Activated CD8-positive, alpha-beta memory T cell treated with anti-CD3 and anti-CD28 coated beads for 36 hours (primary cell): ENCODE measurements around the gene SCAMP2. TPM values are rescaled to one million over a fixed set of nuclear protein-coding genes. Genes with fewer than 3 reads are reported as not detected.

Experiments
- CTCF ChIA-PET: fragments of 350-600 bp; sonication (Branson Sonifier 250); formaldehyde crosslinking; loops from one replicate; lab custom pipeline; 2021; ENCODE audit warnings: antibody characterized with exemption; lab: Charles Lee
- POLR2A ChIA-PET: fragments of 350-600 bp; sonication (Branson Sonifier 250); formaldehyde crosslinking; loops from one replicate; lab custom pipeline; 2021; ENCODE audit warnings: antibody characterized with exemption; lab: Charles Lee
- total RNA-seq, 2 experiments: library from RNA; stranded (reverse); gene quantifications; one replicate each; pipeline ENCODE4 v1.2.3, GENCODE V29; 2021

SCAMP2 gene
- total RNA-seq, 2 experiments from 2014 or later, result 71.1 to 73.3 TPM

DNA sequence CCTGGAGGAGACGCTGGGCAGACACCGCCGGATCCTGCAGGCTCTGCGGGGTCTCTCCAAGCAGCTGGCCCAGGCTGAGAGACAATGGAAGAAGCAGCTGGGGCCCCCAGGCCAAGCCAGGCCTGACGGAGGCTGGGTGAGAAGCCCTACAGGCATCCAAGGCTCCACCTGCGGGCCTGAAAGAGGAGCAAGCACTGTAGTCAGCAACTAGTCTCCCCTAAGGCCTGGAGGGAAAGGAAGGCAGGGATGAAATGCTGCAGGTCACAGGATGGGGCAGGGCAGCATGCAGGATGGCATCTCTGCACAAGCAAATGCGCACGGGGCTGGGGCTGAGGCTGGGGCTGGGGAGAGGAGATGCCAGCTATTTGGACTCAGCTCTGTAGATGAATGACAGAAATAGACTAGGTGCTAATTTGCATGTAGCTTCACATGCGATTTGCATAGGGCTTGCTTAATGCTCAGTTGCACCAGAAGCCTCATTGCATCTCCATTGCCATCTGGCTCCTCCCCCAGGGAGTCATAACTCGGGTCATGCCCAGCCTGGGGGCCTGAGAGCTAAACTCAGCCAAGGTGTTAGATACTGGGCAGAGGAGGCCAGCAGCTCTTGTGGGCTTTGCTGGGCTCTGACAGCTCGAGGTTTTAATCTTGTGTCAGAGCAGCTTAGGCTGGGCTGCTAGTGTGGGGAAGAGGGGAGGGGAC is 51.9 kb downstream of the SCAMP2 start:
- ChIA-PET CTCF (interaction anchor here (1.0 to 1.4 kb wide), 2 partner anchors 30 to 129 kb away, joined by 3 to 4 read pairs; no protein-coding TSS in a partner anchor), POLR2A (no interaction called here)

DNA sequence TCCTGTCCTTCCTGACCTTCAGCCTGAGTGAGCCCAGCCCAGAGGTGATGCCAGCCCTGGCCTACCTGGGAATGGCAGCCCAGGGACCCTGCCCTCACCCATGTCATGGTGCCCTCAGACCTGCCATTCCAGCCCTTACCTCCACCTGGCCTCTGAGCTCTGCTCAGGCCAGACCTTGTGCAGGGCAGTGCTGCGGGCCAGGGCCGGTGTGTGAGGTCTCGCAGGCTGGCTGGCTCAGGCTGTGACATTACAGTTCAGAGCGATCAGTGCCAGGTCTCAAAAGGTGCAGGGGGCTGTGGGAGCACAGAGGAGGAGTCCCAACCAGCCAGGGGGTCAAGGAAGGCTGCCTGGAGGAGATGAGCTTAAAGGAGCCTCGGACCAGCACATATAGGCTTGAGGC is 53.1 kb downstream of the SCAMP2 start:
- CTCF ChIA-PET, result interaction anchor here (0.5 to 1.4 kb wide), 2 partner anchors 28 to 120 kb away, joined by 3 read pairs; no protein-coding TSS in a partner anchor
- POLR2A ChIA-PET, result no interaction called here

GRCh38 chr15:74817370-74817737 is 55.8 kb downstream of the SCAMP2 start:
- CTCF ChIA-PET, result interaction anchor here (0.7 to 1.0 kb wide), 4 partner anchors 17 to 433 kb away, joined by 3 read pairs; no protein-coding TSS in a partner anchor
- POLR2A ChIA-PET, result interaction anchor here (0.7 kb wide), 1 partner anchor 13 kb away, joined by 5 read pairs; no protein-coding TSS in a partner anchor

DNA sequence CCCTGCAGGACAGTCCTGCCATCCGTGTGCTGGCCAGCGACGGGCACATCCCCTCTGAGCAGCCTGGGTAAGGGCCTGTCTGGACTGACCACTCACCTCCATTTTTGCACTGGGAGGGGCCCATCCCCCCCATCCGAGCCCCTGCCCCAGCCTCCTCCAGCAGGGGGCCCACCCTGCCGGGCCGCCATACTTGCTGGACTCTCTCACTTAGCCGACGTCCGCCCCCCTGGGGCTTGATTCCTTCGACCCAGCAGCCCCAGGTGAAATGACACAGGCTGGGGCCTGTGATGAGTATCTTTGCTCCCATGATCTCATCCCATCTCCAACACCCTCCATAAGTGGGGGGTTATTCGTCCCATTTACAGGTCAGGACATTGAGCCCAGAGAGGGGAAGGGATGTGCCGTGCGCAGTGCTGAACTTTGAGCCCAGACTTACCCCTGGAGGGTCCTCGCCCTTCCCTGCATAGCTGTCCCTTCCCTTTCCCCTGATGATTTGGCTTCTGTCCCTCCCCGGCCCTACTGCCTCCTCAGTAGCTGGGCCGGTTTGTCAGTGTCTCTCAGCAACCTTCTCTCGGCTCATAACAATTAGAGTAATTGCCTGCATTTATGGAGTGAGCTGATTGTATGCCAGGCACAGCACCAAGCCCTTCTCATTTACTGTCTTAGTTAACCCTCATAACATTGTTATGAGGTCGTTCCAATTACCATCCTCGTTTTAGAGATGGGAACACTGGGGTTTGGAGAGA is 56.4 kb downstream of the SCAMP2 start:
- POLR2A ChIA-PET, result no interaction called here
- CTCF ChIA-PET, result interaction anchor here (0.5 to 1.0 kb wide), 3 partner anchors 17 to 185 kb away, joined by 3 read pairs; no protein-coding TSS in a partner anchor

DNA sequence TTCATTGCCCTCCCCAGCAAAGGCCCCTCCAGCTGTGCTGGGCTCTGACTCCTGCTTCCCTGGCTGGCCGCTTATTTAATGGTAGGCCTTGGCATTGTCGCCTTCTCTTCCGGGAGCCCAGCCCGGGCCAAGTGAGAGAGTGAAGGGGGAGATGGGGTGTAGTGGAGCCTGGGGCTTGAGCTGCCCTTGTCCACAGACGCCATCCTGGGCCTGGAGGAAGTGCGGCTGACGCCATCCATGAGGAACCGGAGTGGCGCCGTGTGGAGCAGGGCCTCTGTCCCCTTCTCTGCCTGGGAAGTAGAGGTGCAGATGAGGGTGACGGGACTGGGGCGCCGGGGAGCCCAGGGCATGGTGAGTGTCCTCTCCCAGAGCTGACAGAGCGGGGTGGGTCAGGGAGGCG is 57.2 kb downstream of the SCAMP2 start:
- POLR2A ChIA-PET, result interaction anchor here (0.9 kb wide), 1 partner anchor 28 kb away, joined by 3 read pairs; no protein-coding TSS in a partner anchor

DNA sequence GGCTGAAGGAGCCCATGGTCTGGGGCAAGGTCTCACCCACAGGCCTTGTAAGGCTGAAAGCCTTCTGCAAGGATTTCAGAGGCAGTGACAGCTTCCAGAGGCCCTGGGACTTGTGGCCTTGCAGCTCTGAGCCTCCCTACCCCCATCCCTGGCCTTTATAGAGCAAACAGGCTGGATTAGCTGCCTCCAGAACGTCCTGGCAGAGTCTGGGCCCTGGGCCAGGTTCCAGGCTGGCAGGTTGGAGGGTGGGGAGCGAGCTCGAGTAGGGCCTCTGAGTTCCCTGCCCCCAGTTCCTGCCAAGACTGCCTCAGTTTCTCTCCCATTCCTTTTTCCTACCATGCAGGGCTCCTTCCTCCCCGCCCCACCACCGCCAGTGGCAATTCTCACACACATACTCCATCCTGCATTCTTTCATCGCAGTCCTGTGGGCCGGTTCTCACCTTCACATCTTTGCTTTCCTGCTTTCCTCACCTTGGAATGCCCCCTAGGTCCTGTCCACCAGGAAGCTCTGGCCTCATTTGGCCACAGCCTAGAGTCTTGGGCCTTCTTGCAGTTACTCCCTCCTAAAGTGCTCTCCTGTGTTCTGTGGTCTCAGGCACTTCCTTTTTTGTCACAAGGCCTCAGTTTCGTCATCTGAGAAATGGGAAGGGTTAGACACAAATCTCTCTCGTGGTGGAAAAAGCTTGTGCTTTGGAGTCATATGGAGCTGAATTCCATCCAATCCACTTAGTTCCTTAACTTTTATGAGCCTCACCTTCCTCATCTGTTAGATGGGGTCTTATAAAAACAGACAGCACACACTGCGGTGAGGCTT is 57.8 kb downstream of the SCAMP2 start:
- ChIA-PET CTCF (interaction anchor here (1.3 kb wide), 1 partner anchor 28 kb away, joined by 5 read pairs; no protein-coding TSS in a partner anchor), POLR2A (interaction anchor here (0.9 kb wide), 1 partner anchor 28 kb away, joined by 3 read pairs; no protein-coding TSS in a partner anchor)

More for the DNA sequence above, 57.2 kb downstream of the SCAMP2 start:
- CTCF ChIA-PET, result interaction anchor here (1.3 kb wide), 1 partner anchor 28 kb away, joined by 5 read pairs; no protein-coding TSS in a partner anchor

DNA sequence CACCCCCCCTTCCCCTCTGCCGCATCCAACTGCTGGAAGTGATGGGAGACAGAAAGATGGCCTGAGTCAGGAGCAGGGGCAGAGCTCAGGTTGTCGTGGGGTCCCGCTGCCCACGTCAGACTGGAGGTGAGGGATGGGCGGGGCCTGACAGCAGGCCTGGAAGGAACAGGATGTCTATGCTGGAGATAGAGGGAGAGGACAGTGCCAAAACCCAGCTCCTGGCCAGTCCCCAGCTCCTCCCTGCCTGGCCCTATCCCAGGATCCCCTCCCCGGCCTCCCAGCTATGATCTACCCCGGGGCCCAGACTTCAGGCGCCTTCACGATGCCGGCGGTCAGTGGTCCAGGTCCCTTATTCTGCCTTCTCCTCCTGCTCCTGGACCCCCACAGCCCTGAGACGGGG is 60.6 kb downstream of the SCAMP2 start, which contains the start of gene LMAN1L:
LMAN1L (plus strand) TSS at position 303 of the 400 bp plus-strand sequence; CDS start at position 323, 20 bp downstream.
- ChIA-PET POLR2A (no interaction called here), CTCF (interaction anchor here (0.6 kb wide), 1 partner anchor 141 kb away, joined by 4 read pairs; no protein-coding TSS in a partner anchor)

DNA sequence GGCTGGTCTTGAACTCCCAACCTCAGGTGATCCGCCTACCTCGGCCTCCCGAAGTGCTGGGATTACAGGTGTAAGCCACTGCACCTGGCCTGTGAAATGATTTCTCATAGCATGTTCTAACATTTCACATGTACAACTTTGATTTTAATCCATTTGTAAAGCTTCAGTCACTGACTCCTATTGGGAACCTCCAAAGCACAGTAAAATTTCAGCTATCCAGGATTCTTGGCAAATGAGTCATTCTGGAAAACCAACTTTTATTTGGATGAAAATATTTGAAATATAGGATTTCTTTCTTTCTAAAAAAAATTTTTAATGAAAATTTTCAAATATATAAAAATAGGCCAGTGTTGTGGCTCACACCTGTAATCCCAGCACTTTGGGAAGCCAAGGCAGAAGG is 63.2 kb downstream of the SCAMP2 start:
- POLR2A ChIA-PET, result interaction anchor here (0.7 kb wide), 1 partner anchor 14 kb away, joined by 6 read pairs; no protein-coding TSS in a partner anchor
- CTCF ChIA-PET, result interaction anchor here (0.6 to 1.4 kb wide), 4 partner anchors 10 to 145 kb away, joined by 3 to 5 read pairs (median 4); no protein-coding TSS in a partner anchor

- ChIA-PET CTCF (interaction anchor here (1.0 to 1.2 kb wide), 2 partner anchors 10 to 11 kb away, joined by 3 to 5 read pairs; no protein-coding TSS in a partner anchor), POLR2A (no interaction called here)
These were observed 63.9 kb downstream of the SCAMP2 start for GRCh38 chr15:74809242-74809641.

DNA sequence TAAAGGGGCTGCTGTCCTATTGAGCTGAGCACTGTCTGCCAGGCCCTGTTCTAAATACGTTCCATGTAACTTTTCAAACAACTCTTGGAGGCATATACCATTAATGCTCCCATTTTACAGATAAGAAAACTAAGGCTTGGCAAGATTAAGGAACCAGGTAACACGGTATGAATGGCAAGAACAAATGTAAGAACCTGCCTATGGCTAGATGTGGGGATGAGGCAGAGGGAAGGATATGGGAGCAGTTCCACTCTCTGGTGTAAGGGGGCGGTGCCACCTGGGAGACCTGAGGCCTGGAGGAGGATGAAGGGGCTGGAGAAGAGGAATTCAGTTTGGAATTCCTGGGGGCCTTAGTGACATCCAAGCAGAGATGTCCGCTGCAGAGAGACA is 64.3 kb downstream of the SCAMP2 start:
- ChIA-PET CTCF (interaction anchor here (1.0 to 32.0 kb wide), 3 partner anchors 9 to 28 kb away, joined by 3 to 914 read pairs (median 5); partner anchors contain the start of gene CSK), POLR2A (no interaction called here)

DNA sequence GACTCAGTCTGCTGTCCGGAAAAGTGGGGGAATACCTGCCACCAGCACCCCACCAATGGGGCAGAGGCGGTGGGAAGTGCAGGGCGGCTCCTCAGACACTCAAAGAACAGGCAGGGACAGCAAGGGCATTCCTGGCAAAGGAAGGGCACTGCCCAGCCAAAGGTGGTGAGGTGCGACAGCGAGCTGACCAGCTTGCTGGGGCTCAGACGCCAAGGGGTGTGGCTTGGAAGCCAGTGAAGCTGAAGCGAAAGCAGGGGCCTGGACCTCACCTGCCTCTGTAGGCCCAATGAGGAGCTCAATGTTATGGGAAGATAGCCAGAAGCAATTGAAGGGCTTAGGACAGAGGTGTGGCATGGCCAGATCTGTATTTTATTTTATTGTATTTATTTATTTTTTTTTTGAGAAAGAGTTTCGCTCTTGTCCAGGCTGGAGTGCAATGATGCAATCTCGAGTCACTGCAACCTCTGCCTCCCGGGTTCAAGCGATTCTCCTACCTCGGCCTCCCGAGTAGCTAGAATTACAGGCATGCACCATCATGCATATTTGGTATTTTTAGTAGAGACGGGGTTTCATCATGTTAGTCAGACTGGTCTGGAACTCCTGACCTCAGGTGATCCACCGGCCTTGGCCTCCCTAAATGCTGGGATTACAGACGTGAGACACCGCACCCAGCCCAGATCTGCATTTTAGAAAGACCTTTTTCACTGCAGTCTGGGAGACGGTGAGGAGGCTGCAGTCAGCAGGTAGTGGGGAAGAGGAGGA is 64.9 kb downstream of the SCAMP2 start:
- POLR2A ChIA-PET, result no interaction called here
- CTCF ChIA-PET, result interaction anchor here (0.9 to 32.0 kb wide), 3 partner anchors 9 to 28 kb away, joined by 3 to 914 read pairs (median 7); partner anchors contain the start of gene CSK

GRCh38 chr15:74807282-74807681 is 65.9 kb downstream of the SCAMP2 start:
- POLR2A ChIA-PET, result interaction anchor here (0.6 kb wide), 1 partner anchor 124 kb away, joined by 9 read pairs; no protein-coding TSS in a partner anchor
- CTCF ChIA-PET, result interaction anchor here (0.9 to 32.0 kb wide), 2 partner anchors 9 to 27 kb away, joined by 3 to 914 read pairs; partner anchors contain the start of gene CSK

DNA sequence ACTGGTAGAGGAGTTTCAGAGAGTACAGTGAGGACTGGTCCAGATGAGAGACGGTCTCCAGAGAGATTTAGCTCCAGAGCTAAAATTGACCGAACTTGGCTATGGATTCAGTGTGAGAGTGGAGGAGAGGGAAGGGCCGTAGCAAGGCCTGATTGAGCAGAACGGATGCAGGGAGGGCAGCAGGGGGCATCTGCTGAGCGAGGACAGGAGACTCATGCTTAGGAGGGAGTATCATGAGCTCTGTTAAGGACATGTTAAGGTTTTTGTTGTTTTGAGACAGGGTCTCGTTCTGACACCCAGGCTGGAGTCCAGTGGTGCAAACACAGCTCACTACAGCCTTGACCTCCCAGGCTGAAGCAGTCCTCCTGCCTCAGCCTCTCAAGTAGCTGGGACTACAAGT is 68.2 kb downstream of the SCAMP2 start:
- CTCF ChIA-PET, result interaction anchor here (0.7 to 32.0 kb wide), 4 partner anchors 24 to 439 kb away, joined by 3 to 914 read pairs (median 4); partner anchors contain the start of gene CSK

GRCh38 chr15:74802862-74803447 is 70.2 kb downstream of the SCAMP2 start:
- ChIA-PET CTCF (interaction anchor here (32.0 kb wide), 1 partner anchor 22 kb away, joined by 914 read pairs; the partner anchor contains the start of gene CSK), POLR2A (no interaction called here)

More for the DNA sequence above, 68.2 kb downstream of the SCAMP2 start:
- POLR2A ChIA-PET, result interaction anchor here (0.6 to 1.6 kb wide), 2 partner anchors 17 to 28 kb away, joined by 3 to 6 read pairs; no protein-coding TSS in a partner anchor

DNA sequence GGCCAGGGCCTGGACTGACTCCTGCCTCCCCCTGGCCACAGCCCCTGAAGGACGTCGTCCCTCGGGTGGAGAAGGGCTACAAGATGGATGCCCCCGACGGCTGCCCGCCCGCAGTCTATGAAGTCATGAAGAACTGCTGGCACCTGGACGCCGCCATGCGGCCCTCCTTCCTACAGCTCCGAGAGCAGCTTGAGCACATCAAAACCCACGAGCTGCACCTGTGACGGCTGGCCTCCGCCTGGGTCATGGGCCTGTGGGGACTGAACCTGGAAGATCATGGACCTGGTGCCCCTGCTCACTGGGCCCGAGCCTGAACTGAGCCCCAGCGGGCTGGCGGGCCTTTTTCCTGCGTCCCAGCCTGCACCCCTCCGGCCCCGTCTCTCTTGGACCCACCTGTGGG is 70.9 kb downstream of the SCAMP2 start:
- POLR2A ChIA-PET, result no interaction called here
- CTCF ChIA-PET, result interaction anchor here (32.0 kb wide), 1 partner anchor 22 kb away, joined by 914 read pairs; the partner anchor contains the start of gene CSK

DNA sequence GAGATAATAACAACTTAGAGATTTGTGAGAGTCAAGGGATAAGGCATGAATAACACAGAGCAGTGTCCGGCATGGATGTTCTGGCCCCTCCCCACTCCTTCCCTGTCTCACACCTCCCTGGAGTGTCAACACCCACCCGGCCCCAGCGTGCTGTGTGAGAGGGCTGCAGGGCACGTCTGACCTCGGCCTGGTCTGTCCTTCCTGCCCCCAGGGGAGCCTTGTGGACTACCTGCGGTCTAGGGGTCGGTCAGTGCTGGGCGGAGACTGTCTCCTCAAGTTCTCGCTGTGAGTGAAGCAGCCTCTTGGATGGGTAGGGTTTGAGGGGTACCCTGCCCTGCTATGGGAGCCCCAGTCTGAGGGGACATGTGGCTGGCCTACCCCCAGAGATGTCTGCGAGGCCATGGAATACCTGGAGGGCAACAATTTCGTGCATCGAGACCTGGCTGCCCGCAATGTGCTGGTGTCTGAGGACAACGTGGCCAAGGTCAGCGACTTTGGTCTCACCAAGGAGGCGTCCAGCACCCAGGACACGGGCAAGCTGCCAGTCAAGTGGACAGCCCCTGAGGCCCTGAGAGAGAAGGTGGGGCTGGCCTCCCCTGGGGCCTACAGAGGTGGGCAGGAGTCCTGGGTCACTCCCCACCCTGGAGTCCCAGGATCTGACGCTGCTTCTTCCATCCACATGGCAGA is 71.7 kb downstream of the SCAMP2 start:
- ChIA-PET CTCF (interaction anchor here (32.0 kb wide), 1 partner anchor 21 kb away, joined by 914 read pairs; the partner anchor contains the start of gene CSK), POLR2A (no interaction called here)
